Sciatic nerve (tissue), 2 donors: ENCODE data around the gene GAGE12G. TPM values are rescaled to one million over a fixed set of nuclear protein-coding genes. Genes with fewer than 3 reads are reported as not detected.
"Not testable (repeated sequence)": the region's sequence is repeated elsewhere in the genome, so short reads cannot be mapped to it uniquely, and the experiment has no call there.

Experiments used
- ATAC-seq: fragments of 200-7000 bp; cut with Tn5 transposase; one replicate; pipeline ENCODE4 v1.9.1; 2020; ENCODE audit warnings: mild to moderate bottlenecking, moderate library complexity
- DNase-seq: peaks from one replicate; pipeline ENCODE4 v3.0.0-alpha.2; 2020; ENCODE audit warnings: low spot score
- intact Hi-C: fragments of 100-400 bp; cut with DNase I; formaldehyde crosslinking; loops from one replicate; pipeline ENCODE4 v1.14.2; 2022
- total RNA-seq: library from RNA; stranded (reverse); fragmentation: NEBNext Ultra II Directional; extraction: Animal tissue kit (Norgen Biotek cat#: 25700); gene quantifications from one replicate; pipeline ENCODE4 v1.2.1, GENCODE V29; 2021
- donor health status: DM: no; HTN: no; CAD: no.
- donor health status: DM: no; HTN: no; CAD: no.

The GAGE12G gene
- not detected for total RNA-seq

- intact Hi-C loops, ATAC-seq, DNase-seq: not testable (repeated sequence)
Observed at GRCh38 chrX:49570100-49570499, at the start of gene GAGE12G. TSS of gene GAGE12G (plus strand) at chrX:49570400. CDS start at chrX:49571555, 1,155 bp downstream.

- intact Hi-C loops, DNase-seq, ATAC-seq: not testable (repeated sequence)
Observed at GRCh38 chrX:49531877-49532276, 38.3 kb upstream of the GAGE12G start, which contains the start of gene GAGE12C. TSS of gene GAGE12C (plus strand) at chrX:49532177. CDS start at chrX:49533332, 1,155 bp downstream.

GRCh38 chrX:49541433-49541832 is 28.8 kb upstream of the GAGE12G start, which contains the start of gene GAGE12D:
TSS of gene GAGE12D (plus strand) at chrX:49541733. CDS start at chrX:49542888, 1,155 bp downstream.
- DNase-seq, intact Hi-C loops, ATAC-seq: not testable (repeated sequence)

GRCh38 chrX:49550989-49551388 is 19.2 kb upstream of the GAGE12G start, which contains the start of gene GAGE12E:
TSS of gene GAGE12E (plus strand) at chrX:49551289. CDS start at chrX:49552444, 1,155 bp downstream.
- ATAC-seq, DNase-seq, intact Hi-C loops: not testable (repeated sequence)

- intact Hi-C loops: not testable (repeated sequence)
Observed at GRCh38 chrX:49560542-49560941, 9.7 kb upstream of the GAGE12G start, which contains the start of gene GAGE12F. TSS of gene GAGE12F (plus strand) at chrX:49560842. CDS start at chrX:49561997, 1,155 bp downstream.

GRCh38 chrX:49568728-49569127 is 1.5 kb upstream of the GAGE12G start:
- ATAC-seq, intact Hi-C loops, DNase-seq: not testable (repeated sequence)

More at GRCh38 chrX:49560542-49560941, 9.7 kb upstream of the GAGE12G start, which contains the start of gene GAGE12F:
- DNase-seq, ATAC-seq: not testable (repeated sequence)

- ATAC-seq, intact Hi-C loops, DNase-seq: not testable (repeated sequence)
Observed at GRCh38 chrX:49569152-49569551, 1.0 kb upstream of the GAGE12G start.

GRCh38 chrX:49579649-49580048 is 9.4 kb downstream of the GAGE12G start, which contains the start of gene GAGE12H:
TSS of gene GAGE12H (plus strand) at chrX:49579949. CDS start at chrX:49581104, 1,155 bp downstream.
- intact Hi-C loops, DNase-seq, ATAC-seq: not testable (repeated sequence)

GRCh38 chrX:49589196-49589595 is 19.0 kb downstream of the GAGE12G start, which contains the start of gene GAGE2A:
TSS of gene GAGE2A (plus strand) at chrX:49589496. CDS start at chrX:49590651, 1,155 bp downstream.
- DNase-seq, ATAC-seq, intact Hi-C loops: not testable (repeated sequence)

GRCh38 chrX:49589769-49590478 is 19.7 kb downstream of the GAGE12G start:
- DNase-seq: peak; percentile 78

GRCh38 chrX:49590488-49590887 is 20.3 kb downstream of the GAGE12G start:
- DNase-seq, intact Hi-C loops, ATAC-seq: not testable (repeated sequence)

More at GRCh38 chrX:49589769-49590478, 19.7 kb downstream of the GAGE12G start:
- ATAC-seq, intact Hi-C loops: not testable (repeated sequence)

- DNase-seq, ATAC-seq, intact Hi-C loops: not testable (repeated sequence)
Observed at GRCh38 chrX:49598720-49599119, 28.5 kb downstream of the GAGE12G start, which contains the start of gene GAGE1. TSS of gene GAGE1 (plus strand) at chrX:49599020. CDS start at chrX:49600175, 1,155 bp downstream.

- ATAC-seq (no peak), DNase-seq (no peak)
- intact Hi-C loops: no loop called here
Observed at GRCh38 chrX:49610718-49611310, 40.6 kb downstream of the GAGE12G start.

- DNase-seq (no peak), ATAC-seq (no peak)
- intact Hi-C loops: no loop called here
Observed at GRCh38 chrX:49618574-49618973, 48.4 kb downstream of the GAGE12G start.

Other genes with a start within 250 kb of the GAGE12G start
- not detected for gene GAGE12J, start 248.4 kb upstream of the GAGE12G start, total RNA-seq
- gene GAGE13, start 238.8 kb upstream of the GAGE12G start, total RNA-seq: not detected
- not detected for gene GAGE12C, start 38.2 kb upstream of the GAGE12G start, total RNA-seq
- gene GAGE12D, start 28.7 kb upstream of the GAGE12G start, total RNA-seq: not detected
- not detected for gene GAGE12E, start 19.1 kb upstream of the GAGE12G start, total RNA-seq
- not detected for gene GAGE12F, start 9.6 kb upstream of the GAGE12G start, total RNA-seq
- gene GAGE12H, start 9.5 kb downstream of the GAGE12G start, total RNA-seq: not detected
- gene GAGE2A, start 19.1 kb downstream of the GAGE12G start, total RNA-seq: not detected
- not detected for gene GAGE1, start 28.6 kb downstream of the GAGE12G start, total RNA-seq
- gene PAGE1, start 125.6 kb downstream of the GAGE12G start, total RNA-seq: not detected